LNCAP (cell line): ENCODE results near the gene EXOSC7.
A peak's percentile ranks its signal among the peaks of the same experiment; 100 is the strongest.

ENCODE experiments used
- CTCF ChIP-seq: fragments of 450-650 bp; IDR thresholded peaks from 2 replicates; pipeline ENCODE4 v1.5.1; 2017; ENCODE audit warnings: mild to moderate bottlenecking

The EXOSC7 gene

GRCh38 chr3:45037720-45038455 lies 61.8 kb downstream of the EXOSC7 start:
- TF ChIP-seq CTCF = peak; percentile 98

GRCh38 chr3:45041666-45042065 lies 65.6 kb downstream of the EXOSC7 start:
- TF ChIP-seq CTCF = no peak

- TF ChIP-seq CTCF = no peak
Measured at GRCh38 chr3:45042162-45042561, 66.1 kb downstream of the EXOSC7 start.

- TF ChIP-seq CTCF = no peak
Measured at GRCh38 chr3:45043728-45044299, 67.8 kb downstream of the EXOSC7 start.

- no peak for TF ChIP-seq CTCF
Measured at GRCh38 chr3:45048244-45048643, 72.2 kb downstream of the EXOSC7 start.

GRCh38 chr3:45049807-45050206 lies 73.8 kb downstream of the EXOSC7 start:
- TF ChIP-seq CTCF = no peak

- no peak for TF ChIP-seq CTCF
Measured at GRCh38 chr3:45051685-45052084, 75.6 kb downstream of the EXOSC7 start.
